Measurements from ENCODE around the gene WDR55. TPM values are rescaled to one million over a fixed set of nuclear protein-coding genes. Genes with fewer than 3 reads are reported as not detected.
"Not testable (repeated sequence)": the region's sequence is repeated elsewhere in the genome, so short reads cannot be mapped to it uniquely, and the experiment has no call there.

The WDR55 gene
- total and polyA plus RNA-seq, 2 of the 4 experiments (the other 2 are of a cell fraction) = 19.0 to 20.4 TPM

DNA sequence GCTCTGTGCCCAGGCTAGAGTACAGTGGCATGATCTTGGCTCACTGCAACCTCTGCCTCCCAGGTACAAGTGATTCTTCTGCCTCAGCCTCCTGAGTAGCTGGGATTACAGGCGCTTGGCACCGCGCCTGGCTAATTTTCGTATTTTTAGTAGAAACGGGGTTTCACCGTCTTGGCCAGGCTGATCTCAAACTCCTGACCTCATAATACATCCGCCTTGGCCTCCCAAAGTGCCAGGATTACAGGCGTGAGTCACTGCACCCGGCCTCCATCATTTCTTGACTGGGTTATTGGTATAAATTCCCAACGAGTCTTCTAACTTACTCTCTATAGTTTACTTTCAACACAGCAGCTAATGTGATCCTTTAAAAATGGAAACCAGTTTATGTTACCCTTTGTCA, 39.8 kb upstream of the WDR55 start:
- H4K5ac ChIP-seq (ENCODE audit: low read depth, low read length); dilution Hi-C loops (cut with HindIII; ENCODE audit: low sequenced_read_pairs, unreplicated experiment); H4K8ac ChIP-seq (ENCODE audit: low read depth in 2 of 2, low read length in 2 of 2); H3K23ac ChIP-seq (ENCODE audit: low read depth, low read length); intact Hi-C loops (cut with micrococcal nuclease); H2BK15ac ChIP-seq (ENCODE audit: low read depth, low read length); H3K18ac ChIP-seq (ENCODE audit: low read depth, low read length); H4K91ac ChIP-seq (ENCODE audit: insufficient read depth, low read depth, low read length); H2AFZ ChIP-seq (replicated peaks; ENCODE audit: low read length, poor library complexity); H2AK5ac ChIP-seq (ENCODE audit: low read depth, low read length); H2BK5ac ChIP-seq (ENCODE audit: low read depth, low read length, poor library complexity, severe bottlenecking); H3K4ac ChIP-seq (ENCODE audit: low read depth, low read length); H3K4me2 ChIP-seq (ENCODE audit: low read depth, low read length); H3K9me1 ChIP-seq (ENCODE audit: insufficient read depth, low read length); H2BK120ac ChIP-seq (ENCODE audit: low read depth, low read length); DNase-seq; H2BK20ac ChIP-seq (ENCODE audit: low read depth, low read length); H3K4me1 ChIP-seq (ENCODE audit: control insufficient read depth, insufficient read depth, low read length); BruUV-seq (replicated peaks); H3K9me3 ChIP-seq (ENCODE audit: control insufficient read depth, insufficient read depth, low read length); POLR2A ChIA-PET (ENCODE audit: unreplicated experiment); H3K14ac ChIP-seq (replicated peaks; ENCODE audit: low read depth, low read length); H3K79me1 ChIP-seq (ENCODE audit: low read depth in 1 of 2, low read length in 2 of 2); H3K56ac ChIP-seq (ENCODE audit: extremely low read depth, insufficient read depth, low read length); H3K4me3 ChIP-seq (ENCODE audit: insufficient read depth, low read depth, low read length); H3K27ac ChIP-seq (ENCODE audit: insufficient read depth, low read length); CTCF ChIA-PET; H2AK9ac ChIP-seq (replicated peaks; ENCODE audit: low read depth, low read length, poor library complexity); in situ Hi-C loops (cut with MboI; ENCODE audit: low sequenced_read_pairs); H3K9ac ChIP-seq (ENCODE audit: low read depth, low read length); H3K36me3 ChIP-seq (ENCODE audit: control insufficient read depth, insufficient read depth, low read length); H4K20me1 ChIP-seq (ENCODE audit: insufficient read depth, low read length); ATAC-seq (ENCODE audit: low read depth): not testable (repeated sequence)
- peaks cover 15% of the 10 kb centered on the region for H3K27me3 ChIP-seq (ENCODE audit: control insufficient read depth, insufficient read depth, low read length)
- WGBS, 2 experiments (ENCODE audit: extremely low coverage in 2 of 2, insufficient read length in 1 of 2) = 81% methylated on average over 5 of the region's 10 CpGs; no CpG with 5 or more reads in 1 of the 2 experiments
